Measurements from ENCODE around the gene DPM1. TPM values are rescaled to one million over a fixed set of nuclear protein-coding genes. Genes with fewer than 3 reads are reported as not detected.
A peak's percentile ranks its signal among the peaks of the same experiment; 100 is the strongest.

The DPM1 gene
- total RNA-seq, 1 experiment from 2014 or later, result 57.8 TPM

GRCh38 chr20:50931306-50932015 lies 26.9 kb downstream of the DPM1 start, which contains the start of gene ADNP (continued):
- TF ChIP-seq E2F1 (CRISPR knock-in tag; IDR thresholded peaks at IDR 0.05) (peak; percentile 96), CREB1 (CRISPR knock-in tag; IDR thresholded peaks at IDR 0.05) (peak; percentile 91), FOXP4 (CRISPR knock-in tag; IDR thresholded peaks at IDR 0.05) (peak; percentile 95), ZNF396 (CRISPR knock-in tag; IDR thresholded peaks at IDR 0.05; ENCODE audit: borderline replicate concordance) (no peak), GRHL2 (CRISPR knock-in tag; IDR thresholded peaks at IDR 0.05; ENCODE audit: insufficient replicate concordance, severe bottlenecking) (no peak), TEAD4 (CRISPR knock-in tag; IDR thresholded peaks at IDR 0.05) (peak; percentile 88), E2F5 (CRISPR knock-in tag; IDR thresholded peaks at IDR 0.05) (peak; percentile 92), ZNF532 (CRISPR knock-in tag; IDR thresholded peaks at IDR 0.05; ENCODE audit: borderline replicate concordance) (0 out of 2 replicates have a peak, but pooled peaks have one; percentile 39), ATF3 (CRISPR knock-in tag; conservative IDR thresholded peaks at IDR 0.05) (peak; percentile 57; the same call in 1 of the 2 replicates), CBFB (CRISPR knock-in tag; IDR thresholded peaks at IDR 0.05; ENCODE audit: low read depth) (no peak), NR3C1 (CRISPR knock-in tag; conservative IDR thresholded peaks at IDR 0.05; ENCODE audit: low read depth) (0 out of 2 replicates have a peak, but pooled peaks have one; percentile 65), ZNF512 (CRISPR knock-in tag; IDR thresholded peaks at IDR 0.05; ENCODE audit: borderline replicate concordance) (0 out of 2 replicates have a peak, but pooled peaks have one; percentile 55), USF2 (CRISPR knock-in tag; IDR thresholded peaks at IDR 0.05) (peak; percentile 92), TP53 (CRISPR knock-in tag; IDR thresholded peaks at IDR 0.05) (peak; percentile 86; the same call in 1 of the 2 replicates), E2F4 (CRISPR knock-in tag; IDR thresholded peaks at IDR 0.05; ENCODE audit: borderline replicate concordance, low read depth) (peak; percentile 93)

All from WTC11 (cell line).